ENCODE data around the gene GIMAP2.

GRCh38 chr7:150665089-150665748 is 20.3 kb upstream of the GIMAP2 start:
- no peak for TF ChIP-seq EP300 (IDR thresholded peaks at IDR 0.05; ENCODE audit: borderline replicate concordance)
- TF ChIP-seq EGR1 (IDR thresholded peaks at IDR 0.05), result no peak
- TF ChIP-seq MAX (IDR thresholded peaks at IDR 0.05), result no peak
- TF ChIP-seq RAD21 (IDR thresholded peaks at IDR 0.05; ENCODE audit: low read depth), result no peak
- no peak for TF ChIP-seq REST (IDR thresholded peaks at IDR 0.05; ENCODE audit: low read depth)
- TF ChIP-seq YY1 (IDR thresholded peaks at IDR 0.05; ENCODE audit: low read depth), result no peak
- no peak for TF ChIP-seq ZBTB7A (IDR thresholded peaks at IDR 0.05; ENCODE audit: low read depth)
- no peak for TF ChIP-seq CEBPB (IDR thresholded peaks at IDR 0.05)
- TF ChIP-seq CREB1 (IDR thresholded peaks at IDR 0.05; ENCODE audit: low read depth), result no peak
